Upper lobe of right lung (tissue), 1 donor: ENCODE measurements around the gene PCGF2. TPM values are rescaled to one million over a fixed set of nuclear protein-coding genes. Genes with fewer than 3 reads are reported as not detected.
A peak's percentile ranks its signal among the peaks of the same experiment; 100 is the strongest.

Source experiments
- ATAC-seq: fragments of 200-7000 bp; cut with Tn5 transposase; one replicate; pipeline ENCODE4 v1.9.1; 2020; ENCODE audit warnings: mild to moderate bottlenecking, moderate library complexity
- DNase-seq: peaks from one replicate; pipeline ENCODE4 v3.0.0-alpha.2; 2020
- H3K27ac ChIP-seq: fragments of 200-600 bp; one replicate; pipeline ENCODE4 v1.8.0; 2022
- H3K27me3 ChIP-seq: fragments of 200-600 bp; one replicate; pipeline ENCODE4 v1.8.0; 2022; ENCODE audit warnings: mild to moderate bottlenecking
- H3K36me3 ChIP-seq: fragments of 200-600 bp; one replicate; pipeline ENCODE4 v1.8.0; 2022
- H3K4me1 ChIP-seq: fragments of 200-600 bp; one replicate; pipeline ENCODE4 v1.8.0; 2022
- H3K4me3 ChIP-seq: fragments of 200-600 bp; one replicate; pipeline ENCODE4 v1.8.0; 2022; ENCODE audit warnings: mild to moderate bottlenecking
- H3K9me3 ChIP-seq: fragments of 200-600 bp; one replicate; pipeline ENCODE4 v1.8.0; 2022
- intact Hi-C: fragments of 100-400 bp; cut with DNase I; formaldehyde crosslinking; loops from one replicate; pipeline ENCODE4 v1.11.0; 2022
- total RNA-seq: library from RNA; stranded (reverse); fragmentation: NEBNext Ultra II Directional; extraction: Animal tissue kit (Norgen Biotek cat#: 25700); gene quantifications from one replicate; pipeline ENCODE4 v1.2.1, GENCODE V29; 2021
- TF ChIP-seq, protein P1 (sequence below): fragments of 200-600 bp; IDR thresholded peaks from one replicate; pipeline ENCODE4 v1.8.0; 2022; ENCODE audit warnings: antibody characterized with exemption
- donor health status: DM: no; HTN: yes; CAD: no; lungs with severe emphysema.

Gene PCGF2
- total RNA-seq, 1 donor from 2014 or later = 59.1 TPM

DNA sequence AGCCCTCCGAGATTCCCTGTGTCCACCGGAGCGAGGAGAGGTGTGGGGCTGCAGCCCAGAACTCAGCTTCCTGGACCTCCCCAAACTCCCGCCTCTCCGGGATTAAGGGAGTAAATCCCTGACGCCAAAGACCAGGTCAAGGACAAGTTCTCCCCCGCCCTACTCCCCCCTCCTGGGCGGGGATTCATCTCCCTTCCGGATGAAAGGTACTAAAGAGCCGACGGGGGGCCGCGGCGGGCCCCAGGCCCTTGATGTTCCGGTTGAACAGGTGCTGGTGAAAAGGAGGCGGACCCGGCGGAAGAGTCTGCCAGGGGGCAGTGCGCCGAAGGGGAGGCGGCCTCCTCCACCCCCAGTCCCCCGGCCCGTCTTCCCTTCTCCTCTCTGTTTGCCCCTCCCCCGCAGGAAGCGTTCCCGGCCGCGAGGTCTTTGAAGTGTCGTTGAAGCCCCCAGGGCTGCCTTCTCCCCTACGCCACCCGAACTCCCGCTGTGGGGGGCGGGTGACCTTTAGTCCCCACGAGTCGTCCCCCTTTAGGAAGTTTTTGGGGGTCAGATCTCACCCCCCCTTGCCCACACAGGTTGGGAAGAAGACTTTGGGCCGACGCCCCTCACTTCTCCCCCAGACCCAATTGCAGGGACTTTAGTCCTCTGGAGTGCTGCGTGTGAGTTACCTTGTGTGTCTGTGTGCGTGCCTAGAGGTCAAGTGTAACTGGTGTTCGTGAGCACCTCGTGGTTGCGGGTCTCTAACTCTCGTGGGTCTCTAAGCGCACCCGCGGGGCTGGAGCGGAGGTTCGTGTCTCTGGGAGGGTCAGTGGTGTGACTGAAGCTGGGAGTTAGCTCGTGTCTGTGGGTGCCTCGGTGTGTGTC is 44.2 kb downstream of the PCGF2 start:
- Histone ChIP-seq H3K9me3 (no peaks in the 10 kb centered on the region), H3K36me3 (peaks cover 4% of the 10 kb centered on the region), H3K4me3 (peak overlapping the region; percentile 97), H3K27me3 (no peaks in the 10 kb centered on the region), H3K4me1 (peaks cover 39% of the 10 kb centered on the region), H3K27ac (peak overlapping the region; percentile 98)
- ATAC-seq (peak; percentile 63), DNase-seq (peak; percentile 96)
- TF ChIP-seq, protein P1, sequence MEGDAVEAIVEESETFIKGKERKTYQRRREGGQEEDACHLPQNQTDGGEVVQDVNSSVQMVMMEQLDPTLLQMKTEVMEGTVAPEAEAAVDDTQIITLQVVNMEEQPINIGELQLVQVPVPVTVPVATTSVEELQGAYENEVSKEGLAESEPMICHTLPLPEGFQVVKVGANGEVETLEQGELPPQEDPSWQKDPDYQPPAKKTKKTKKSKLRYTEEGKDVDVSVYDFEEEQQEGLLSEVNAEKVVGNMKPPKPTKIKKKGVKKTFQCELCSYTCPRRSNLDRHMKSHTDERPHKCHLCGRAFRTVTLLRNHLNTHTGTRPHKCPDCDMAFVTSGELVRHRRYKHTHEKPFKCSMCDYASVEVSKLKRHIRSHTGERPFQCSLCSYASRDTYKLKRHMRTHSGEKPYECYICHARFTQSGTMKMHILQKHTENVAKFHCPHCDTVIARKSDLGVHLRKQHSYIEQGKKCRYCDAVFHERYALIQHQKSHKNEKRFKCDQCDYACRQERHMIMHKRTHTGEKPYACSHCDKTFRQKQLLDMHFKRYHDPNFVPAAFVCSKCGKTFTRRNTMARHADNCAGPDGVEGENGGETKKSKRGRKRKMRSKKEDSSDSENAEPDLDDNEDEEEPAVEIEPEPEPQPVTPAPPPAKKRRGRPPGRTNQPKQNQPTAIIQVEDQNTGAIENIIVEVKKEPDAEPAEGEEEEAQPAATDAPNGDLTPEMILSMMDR = no peak
- intact Hi-C loops = no loop called here

DNA sequence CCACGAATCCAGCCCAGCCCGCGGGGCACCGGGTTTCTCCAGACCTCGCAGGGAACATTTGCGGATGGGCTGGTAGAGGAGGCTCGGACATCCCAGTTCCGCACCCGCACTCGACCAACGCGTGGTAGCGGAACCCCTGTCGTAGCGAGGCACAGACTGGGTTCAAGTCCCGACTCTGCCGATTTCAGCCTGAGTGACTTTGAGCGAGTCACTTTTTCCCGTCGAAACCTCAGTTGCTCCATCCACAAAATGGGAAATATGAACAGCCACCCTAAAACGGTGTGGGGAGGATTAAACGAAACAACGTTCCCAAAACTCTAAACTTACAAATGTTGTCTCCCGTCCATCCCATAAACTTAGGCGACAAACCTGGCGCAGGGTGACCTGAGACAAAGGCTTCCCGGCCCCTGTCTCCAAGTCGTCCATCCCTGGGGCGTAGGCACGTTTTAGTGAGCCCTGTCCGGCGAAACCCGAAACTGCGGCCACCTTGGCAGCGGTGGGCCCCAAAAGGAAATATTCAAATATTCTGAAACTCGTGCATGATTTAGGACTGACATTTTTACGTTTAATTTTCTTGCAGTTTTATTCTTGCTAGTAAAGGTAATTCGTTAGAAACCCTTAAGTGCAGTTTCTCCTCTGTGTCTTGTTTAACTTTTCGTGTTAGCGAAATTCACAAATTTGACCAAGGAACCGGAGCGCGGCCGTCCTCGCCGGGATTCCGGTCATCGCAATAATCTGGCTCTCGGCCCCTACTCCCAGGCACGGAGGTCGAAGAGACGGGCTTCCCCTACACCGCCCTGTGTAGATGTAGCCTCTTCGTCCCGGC is 45.0 kb downstream of the PCGF2 start:
- Histone ChIP-seq H3K4me1 (peaks cover 39% of the 10 kb centered on the region), H3K27ac (peak overlapping the region; percentile 98), H3K9me3 (no peaks in the 10 kb centered on the region), H3K4me3 (peak overlapping the region; percentile 97), H3K36me3 (no peaks in the 10 kb centered on the region), H3K27me3 (no peaks in the 10 kb centered on the region)
- TF ChIP-seq, protein P1 = no peak
- DNase-seq = peak; percentile 71
- ATAC-seq = no peak
- intact Hi-C loops = no loop called here

DNA sequence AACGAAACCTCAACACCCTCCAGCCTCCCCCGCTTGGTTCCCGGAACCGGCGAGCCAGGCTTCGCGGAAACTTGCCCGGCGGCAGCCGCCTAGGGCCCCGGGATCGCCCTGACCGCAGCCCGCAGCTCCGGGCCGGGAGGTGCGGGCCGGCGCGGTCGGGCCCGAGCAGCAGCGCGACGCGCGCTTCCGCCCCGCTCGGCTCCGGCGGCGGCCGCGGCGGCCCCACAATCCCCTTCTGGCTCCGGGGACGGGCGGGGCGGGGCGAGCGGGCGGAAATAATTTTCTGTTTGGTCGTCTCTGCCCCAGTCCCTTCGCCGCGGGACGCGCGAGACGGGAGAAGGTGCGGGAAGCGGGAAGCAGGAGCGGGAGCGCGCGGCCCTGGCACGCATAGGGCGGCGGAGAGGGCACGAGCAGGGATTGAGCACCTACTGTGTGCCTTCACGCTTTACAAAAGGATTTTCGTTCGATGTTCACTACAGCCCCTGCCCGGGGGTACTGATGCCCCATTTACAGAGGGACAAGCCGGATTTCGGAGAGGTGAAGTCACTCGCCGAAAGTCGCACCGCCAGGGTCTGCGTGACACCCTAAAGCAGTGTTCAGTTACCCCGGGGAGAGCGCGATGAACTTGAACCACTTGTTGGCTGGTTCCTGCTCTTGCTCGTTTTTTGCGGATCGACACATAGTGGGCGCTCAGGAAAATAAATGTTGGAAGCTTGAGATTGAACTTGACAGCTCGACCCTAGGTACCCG is 45.8 kb downstream of the PCGF2 start:
- TF ChIP-seq, protein P1 = no peak
- no peaks in the 10 kb centered on the region for H3K9me3 ChIP-seq
- intact Hi-C loops = no loop called here

DNA sequence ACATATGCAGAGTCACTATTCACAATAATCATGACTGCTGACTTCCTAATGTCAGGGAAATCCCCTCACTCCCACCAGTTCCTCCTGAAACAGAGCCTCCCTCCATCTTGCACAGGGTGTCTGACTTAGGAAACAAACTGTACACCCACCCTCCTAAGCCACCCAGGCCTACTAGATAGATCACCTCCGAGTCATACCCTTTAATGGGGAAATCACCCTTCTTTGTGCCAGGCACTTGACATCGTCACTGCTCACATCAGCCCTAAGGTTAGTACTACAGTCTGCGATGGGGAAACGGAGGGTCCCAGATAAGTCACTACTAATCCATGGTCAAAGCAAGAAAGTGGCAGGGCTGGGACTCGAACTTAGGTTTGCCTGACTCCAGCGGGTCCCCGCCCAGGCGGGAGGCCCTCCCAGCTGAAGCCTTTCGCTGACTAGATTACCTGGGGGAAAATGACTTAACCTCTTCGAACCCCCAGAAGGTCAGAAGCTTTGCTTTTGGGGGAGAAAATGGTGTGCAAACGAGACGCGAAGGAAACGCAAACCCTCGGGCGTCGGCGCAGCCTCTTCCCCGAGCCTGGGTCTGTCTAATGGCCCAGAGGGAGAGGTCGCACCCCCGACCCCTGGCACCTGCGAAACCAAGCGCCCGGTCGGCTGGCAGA is 46.5 kb downstream of the PCGF2 start:
- H3K9me3 ChIP-seq = no peaks in the 10 kb centered on the region
- H3K4me3 ChIP-seq = peak overlapping the region; percentile 97
- TF ChIP-seq, protein P1 = no peak
- DNase-seq = no peak
- peaks cover 26% of the 10 kb centered on the region for H3K4me1 ChIP-seq
- H3K27ac ChIP-seq = peak overlapping the region; percentile 98
- intact Hi-C loops = no loop called here
- H3K27me3 ChIP-seq = no peaks in the 10 kb centered on the region
- peak; percentile 18 for ATAC-seq
- no peaks in the 10 kb centered on the region for H3K36me3 ChIP-seq

More for the DNA sequence above, 45.8 kb downstream of the PCGF2 start:
- Histone ChIP-seq H3K4me1 (peaks cover 33% of the 10 kb centered on the region), H3K27me3 (no peaks in the 10 kb centered on the region), H3K27ac (peak overlapping the region; percentile 98), H3K36me3 (no peaks in the 10 kb centered on the region), H3K4me3 (peak overlapping the region; percentile 97)
- DNase-seq = peak; percentile 95
- ATAC-seq = peak; percentile 73

DNA sequence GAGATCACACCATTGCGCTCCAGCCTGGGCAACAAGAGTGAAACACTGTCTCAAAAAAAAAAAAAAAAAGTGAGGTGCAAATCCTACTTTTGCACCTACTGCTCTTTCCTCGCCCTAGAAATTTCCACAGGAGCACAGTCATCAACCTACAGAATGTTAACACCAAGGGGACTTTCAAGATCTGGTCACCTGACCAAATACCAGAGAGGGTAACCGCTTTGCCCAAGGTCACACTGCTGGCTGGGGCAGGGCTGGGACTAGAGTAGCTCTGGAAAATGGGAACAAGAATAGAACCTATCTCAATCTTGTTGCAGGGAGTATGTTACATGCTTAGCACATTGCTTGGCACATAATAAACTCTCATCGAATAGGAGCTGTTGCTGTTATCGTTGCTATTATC is 49.4 kb downstream of the PCGF2 start:
- ATAC-seq (no peak), DNase-seq (no peak)
- Histone ChIP-seq H3K4me1 (peaks cover 35% of the 10 kb centered on the region), H3K27me3 (no peaks in the 10 kb centered on the region), H3K27ac (no peak overlapping the region), H3K4me3 (no peak overlapping the region), H3K9me3 (no peaks in the 10 kb centered on the region), H3K36me3 (no peaks in the 10 kb centered on the region)
- intact Hi-C loops = no loop called here
- TF ChIP-seq, protein P1 = no peak
